Muscle of leg (tissue), 11 donors: ENCODE measurements around the gene ZNF598. TPM values are rescaled to one million over a fixed set of nuclear protein-coding genes. Genes with fewer than 3 reads are reported as not detected.

ENCODE experiments used
- DNase-seq: peaks from one replicate; pipeline ENCODE4 v3.0.0; 2013
- H3K27ac ChIP-seq: one replicate; pipeline ENCODE4 v1.5.1; 2013; ENCODE audit warnings: mild to moderate bottlenecking, low read length, control low read depth
- H3K27me3 ChIP-seq: one replicate; pipeline ENCODE4 v1.6.1; 2013; ENCODE audit warnings: low read length; ENCODE audit not compliant: control insufficient read depth, insufficient read depth
- H3K36me3 ChIP-seq: one replicate; pipeline ENCODE4 v1.6.1; 2013; ENCODE audit warnings: low read length; ENCODE audit not compliant: control insufficient read depth, insufficient read depth
- H3K4me1 ChIP-seq: one replicate; pipeline ENCODE4 v1.6.1; 2013; ENCODE audit warnings: low read length; ENCODE audit not compliant: control insufficient read depth, insufficient read depth
- H3K4me3 ChIP-seq: one replicate; pipeline ENCODE4 v1.5.1; 2013; ENCODE audit warnings: low read length, control low read depth
- H3K9me3 ChIP-seq: replicated peaks from 2 replicates; pipeline ENCODE4 v1.6.1; 2013; ENCODE audit warnings: low read depth, low read length; ENCODE audit not compliant: control insufficient read depth
- WGBS: methylation state at CpG from one replicate; pipeline ENCODE4 v1.1.5; 2013; ENCODE audit warnings: missing lambda C conversion rate; ENCODE audit not compliant: insufficient coverage; 5-methylcytosine and 5-hydroxymethylcytosine counted together
- polyA plus RNA-seq, 8 donors: library from polyadenylated mRNA; unstranded; fragments of 120-200 nt; gene quantifications; one replicate each; pipeline versions ENCODE4 v1.2.1 to v1.2.3, GENCODE V29; 2013; ENCODE audit warnings: inconsistent platforms in 1 of 8, low replicate concordance in 1 of 8; ENCODE audit not compliant: insufficient read length in 8 of 8, insufficient read depth in 1 of 8
- total RNA-seq: library from RNA; stranded (reverse); fragments of 120-200 nt; gene quantifications from one replicate; pipeline ENCODE4 v1.2.4, GENCODE V29; 2013

The ZNF598 gene
- total and polyA plus RNA-seq, 9 donors = 6.6 to 28.6 (median 23.5) TPM

DNA sequence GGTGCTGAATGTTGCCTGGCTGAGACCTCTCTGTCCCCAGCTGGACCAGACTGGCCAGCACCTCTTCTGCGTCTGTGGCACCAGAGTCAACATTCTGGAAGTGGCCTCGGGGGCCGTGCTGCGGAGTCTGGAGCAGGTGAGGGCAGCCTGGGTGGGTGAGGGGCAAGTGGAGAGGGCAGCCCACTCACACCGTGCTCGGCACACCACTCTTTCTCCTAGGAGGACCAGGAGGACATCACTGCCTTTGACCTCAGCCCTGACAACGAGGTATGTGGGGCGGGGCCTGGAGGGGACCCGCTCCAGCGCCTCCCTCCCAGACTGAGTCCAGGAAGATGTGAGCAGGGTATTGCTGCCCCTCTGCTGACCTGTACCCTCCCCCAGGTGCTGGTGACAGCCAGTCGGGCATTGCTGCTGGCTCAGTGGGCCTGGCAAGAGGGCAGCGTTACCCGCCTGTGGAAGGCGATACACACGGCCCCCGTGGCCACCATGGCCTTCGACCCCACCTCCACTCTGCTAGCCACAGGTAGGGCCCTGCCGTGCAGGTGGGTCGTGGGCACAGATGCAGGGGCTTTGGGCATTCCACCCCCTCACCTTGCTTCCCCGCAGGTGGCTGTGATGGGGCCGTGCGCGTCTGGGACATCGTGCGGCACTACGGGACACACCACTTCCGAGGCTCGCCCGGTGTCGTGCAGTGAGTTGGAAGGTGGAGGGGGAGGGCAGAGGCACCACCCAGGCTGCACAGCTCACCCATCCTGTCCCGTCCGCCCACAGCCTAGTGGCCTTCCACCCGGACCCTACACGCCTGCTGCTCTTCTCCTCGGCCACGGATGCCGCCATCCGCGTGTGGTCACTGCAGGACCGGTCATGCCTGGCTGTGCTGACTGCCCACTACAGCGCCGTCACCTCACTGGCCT lies 35.2 kb downstream of the ZNF598 start:
- H3K4me1 ChIP-seq = peaks cover 22% of the 10 kb centered on the region
- H3K36me3 ChIP-seq = peaks cover 50% of the 10 kb centered on the region
- DNase-seq = no peak
- no peak overlapping the region for H3K4me3 ChIP-seq
- peaks cover 21% of the 10 kb centered on the region for H3K27me3 ChIP-seq
- H3K9me3 ChIP-seq = no peaks in the 10 kb centered on the region
- H3K27ac ChIP-seq = no peak overlapping the region
- WGBS = 92% methylated on average over 25 of the region's 42 CpGs

GRCh38 chr16:1973461-1974156 lies 36.0 kb downstream of the ZNF598 start:
- Histone ChIP-seq H3K27ac (no peak overlapping the region), H3K36me3 (peaks cover 47% of the 10 kb centered on the region), H3K27me3 (peaks cover 13% of the 10 kb centered on the region), H3K9me3 (no peaks in the 10 kb centered on the region), H3K4me3 (no peak overlapping the region), H3K4me1 (peaks cover 19% of the 10 kb centered on the region)
- no peak for DNase-seq
- WGBS = 93% methylated on average over 16 of the region's 16 CpGs

DNA sequence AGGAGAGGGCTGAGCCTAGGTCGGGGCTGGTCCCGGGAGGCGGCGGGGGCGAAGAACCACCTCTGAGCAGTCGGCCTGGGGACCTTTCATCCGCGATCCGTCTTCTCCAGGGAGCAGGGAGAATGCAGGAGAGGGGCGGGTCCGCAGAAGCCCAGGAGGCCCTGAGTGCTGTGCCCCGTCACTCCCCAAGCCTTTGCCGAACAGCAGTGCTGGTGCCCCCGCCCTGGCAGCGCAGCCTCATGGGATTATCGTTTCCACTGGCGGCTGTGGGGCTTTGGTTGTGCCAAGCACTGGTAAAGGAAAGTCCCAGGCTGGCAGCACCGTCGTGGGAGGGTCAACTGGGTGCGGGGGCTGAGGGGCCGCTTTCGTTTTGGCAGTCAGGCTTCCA lies 37.1 kb downstream of the ZNF598 start:
- peaks cover 5% of the 10 kb centered on the region for H3K27me3 ChIP-seq
- peaks cover 35% of the 10 kb centered on the region for H3K36me3 ChIP-seq
- H3K4me3 ChIP-seq = peak overlapping the region; percentile 98
- peaks cover 19% of the 10 kb centered on the region for H3K4me1 ChIP-seq
- H3K27ac ChIP-seq = no peak overlapping the region
- DNase-seq = no peak
- 5% methylated on average over 20 of the region's 22 CpGs for WGBS
- no peaks in the 10 kb centered on the region for H3K9me3 ChIP-seq

GRCh38 chr16:1971796-1972489 lies 37.7 kb downstream of the ZNF598 start, which contains the start of gene TBL3:
Gene TBL3 (plus strand): TSS chr16:1972053. CDS start chr16:1972165, 112 bp downstream.
- WGBS = under 1% methylated on average over 78 of the region's 78 CpGs
- Histone ChIP-seq H3K36me3 (peaks cover 30% of the 10 kb centered on the region), H3K27ac (peak within 1 kb of the TSS; percentile 94), H3K4me1 (peaks cover 19% of the 10 kb centered on the region), H3K9me3 (no peaks in the 10 kb centered on the region), H3K27me3 (peaks cover 3% of the 10 kb centered on the region), H3K4me3 (peak within 1 kb of the TSS; percentile 98)
- DNase-seq = peak; percentile 97

DNA sequence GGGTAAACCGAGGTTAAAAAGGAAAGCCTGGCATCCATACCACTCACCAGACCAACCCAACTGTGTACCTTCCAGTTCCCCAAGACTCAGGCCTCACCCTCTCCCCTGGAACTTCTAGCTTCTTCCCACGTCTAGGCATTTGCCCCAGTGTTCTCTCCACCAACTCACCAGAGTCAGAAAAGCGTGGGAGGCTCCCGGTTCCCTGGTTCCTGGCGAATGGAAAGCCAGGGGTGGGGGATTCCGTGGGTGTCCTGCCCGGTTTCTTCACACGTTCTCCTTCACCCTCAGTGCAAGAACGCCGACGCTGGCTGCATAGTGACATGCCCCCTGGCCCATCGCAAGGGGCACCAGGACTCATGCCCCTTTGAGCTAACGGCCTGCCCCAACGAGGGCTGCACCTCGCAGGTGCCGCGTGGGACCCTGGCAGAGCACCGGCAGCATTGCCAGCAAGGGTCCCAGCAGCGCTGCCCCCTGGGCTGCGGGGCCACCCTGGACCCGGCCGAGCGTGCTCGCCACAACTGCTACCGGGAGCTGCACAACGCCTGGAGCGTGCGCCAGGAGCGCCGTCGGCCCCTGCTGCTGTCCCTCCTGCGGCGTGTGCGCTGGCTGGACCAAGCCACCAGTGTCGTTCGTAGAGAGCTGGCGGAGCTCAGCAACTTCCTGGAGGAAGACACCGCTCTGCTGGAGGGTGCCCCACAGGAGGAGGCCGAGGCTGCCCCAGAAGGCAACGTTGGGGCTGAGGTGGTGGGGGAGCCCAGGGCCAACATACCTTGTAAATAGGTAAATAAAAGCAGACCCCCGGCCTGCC lies 41.3 kb downstream of the ZNF598 start:
- no peaks in the 10 kb centered on the region for H3K9me3 ChIP-seq
- H3K27me3 ChIP-seq = no peaks in the 10 kb centered on the region
- H3K27ac ChIP-seq = no peak overlapping the region
- peaks cover 30% of the 10 kb centered on the region for H3K4me1 ChIP-seq
- WGBS = 86% methylated on average over 39 of the region's 41 CpGs
- DNase-seq = no peak
- H3K36me3 ChIP-seq = peaks cover 9% of the 10 kb centered on the region
- H3K4me3 ChIP-seq = no peak overlapping the region

- Histone ChIP-seq H3K27me3 (no peaks in the 10 kb centered on the region), H3K36me3 (peaks cover 24% of the 10 kb centered on the region), H3K27ac (peak within 1 kb of the TSS; percentile 97), H3K9me3 (no peaks in the 10 kb centered on the region), H3K4me3 (peak within 1 kb of the TSS; percentile 93), H3K4me1 (peaks cover 29% of the 10 kb centered on the region)
- no peak for DNase-seq
- WGBS = 92% methylated on average over 4 of the region's 6 CpGs
Measured at GRCh38 chr16:1966460-1966859, 43.2 kb downstream of the ZNF598 start, which contains the start of gene RNF151. Gene RNF151 (plus strand): TSS chr16:1966856. CDS start chr16:1966882, 26 bp downstream.

GRCh38 chr16:1965396-1966001 lies 44.1 kb downstream of the ZNF598 start:
- Histone ChIP-seq H3K27ac (peak overlapping the region; percentile 97), H3K4me3 (peak overlapping the region; percentile 93), H3K9me3 (no peaks in the 10 kb centered on the region), H3K4me1 (peaks cover 30% of the 10 kb centered on the region), H3K27me3 (no peaks in the 10 kb centered on the region), H3K36me3 (peaks cover 32% of the 10 kb centered on the region)
- DNase-seq = no peak
- WGBS = 19% methylated on average over 24 of the region's 24 CpGs

GRCh38 chr16:1964506-1965395 lies 44.9 kb downstream of the ZNF598 start, which contains the start of gene RPS2:
Gene RPS2 (minus strand): TSS chr16:1964826. CDS start chr16:1964625, 201 bp downstream.
- H3K9me3 ChIP-seq = no peaks in the 10 kb centered on the region
- peak; percentile 99 for DNase-seq
- H3K4me1 ChIP-seq = peaks cover 36% of the 10 kb centered on the region
- WGBS = 0% methylated on average over 92 of the region's 97 CpGs
- H3K27ac ChIP-seq = peak within 1 kb of the TSS; percentile 97
- peak within 1 kb of the TSS; percentile 93 for H3K4me3 ChIP-seq
- peaks cover 33% of the 10 kb centered on the region for H3K36me3 ChIP-seq
- no peaks in the 10 kb centered on the region for H3K27me3 ChIP-seq
